H1 (cell line): ENCODE results near the gene DCP1A. TPM values are rescaled to one million over a fixed set of nuclear protein-coding genes. Genes with fewer than 3 reads are reported as not detected.

Experiments
- CTCF ChIA-PET: fragments of 300-600 bp; sonication (Branson Sonifier 250); formaldehyde crosslinking; loops from one replicate; lab custom pipeline; 2021; ENCODE audit not compliant: partially characterized antibody; lab: Charles Lee
- POLR2A ChIA-PET: fragments of 300-600 bp; sonication (Branson Sonifier 250); formaldehyde crosslinking; loops from one replicate; lab custom pipeline; 2021; ENCODE audit warnings: inconsistent platforms; ENCODE audit not compliant: partially characterized antibody; lab: Charles Lee
- DNase-seq, 2 experiments: peaks; one replicate each; pipeline versions ENCODE4 v3.0.0 to v3.0.0-alpha.2; 2010 to 2022; ENCODE audit warnings: low spot score in 2 of 2, low read depth in 1 of 2, mixed read lengths in 1 of 2
- FAIRE-seq: peaks from 2 replicates; lab custom pipeline; 2011; peaks lifted over from hg19 to GRCh38; lab: Jason Lieb, UNC
- H2AFZ ChIP-seq: 2 replicates; pipeline ENCODE4 v1.8.1; 2012; ENCODE audit warnings: low read length, inconsistent platforms
- H2AK5ac ChIP-seq: 2 replicates; pipeline ENCODE4 v1.6.1; 2013; ENCODE audit warnings: low read depth, low read length
- H2BK120ac ChIP-seq: replicated peaks from 2 replicates; pipeline ENCODE3; 2013; ENCODE audit warnings: low read depth, low read length, inconsistent platforms
- H2BK12ac ChIP-seq: 2 replicates; pipeline ENCODE4 v1.6.1; 2013; ENCODE audit warnings: low read depth, low read length
- H2BK15ac ChIP-seq: 2 replicates; pipeline ENCODE4 v1.6.1; 2013; ENCODE audit warnings: low read length
- H2BK20ac ChIP-seq: 2 replicates; pipeline ENCODE4 v1.6.1; 2013; ENCODE audit warnings: low read length
- H2BK5ac ChIP-seq: 2 replicates; pipeline ENCODE4 v1.6.1; 2013; ENCODE audit warnings: low read depth, low read length
- H3K14ac ChIP-seq: 2 replicates; pipeline ENCODE4 v1.6.1; 2013; ENCODE audit warnings: inconsistent platforms; ENCODE audit not compliant: insufficient read length
- H3K18ac ChIP-seq: 2 replicates; pipeline ENCODE4 v1.6.1; 2013; ENCODE audit warnings: low read length; ENCODE audit errors: extremely low read depth
- H3K23ac ChIP-seq: 2 replicates; pipeline ENCODE4 v1.6.1; 2013; ENCODE audit warnings: inconsistent platforms; ENCODE audit not compliant: insufficient read length
- H3K23me2 ChIP-seq: 2 replicates; pipeline ENCODE4 v1.6.1; 2013; ENCODE audit warnings: low read depth, low read length
- H3K27ac ChIP-seq: 2 replicates; pipeline ENCODE4 v1.6.1; 2011; ENCODE audit warnings: low read depth, low read length, inconsistent platforms
- H3K27me3 ChIP-seq, 4 experiments: replicated peaks in 1 of 4; 1 replicate in 1 of 4; 2 replicates in 3 of 4; pipeline versions ENCODE4 v1.6.1 to v1.8.1; 2011 to 2013; ENCODE audit warnings: low read length in 3 of 4, mild to moderate bottlenecking in 3 of 4, inconsistent platforms in 2 of 4, mixed read lengths in 2 of 4, moderate library complexity in 1 of 4; ENCODE audit not compliant: control insufficient read depth in 3 of 4, insufficient read depth in 3 of 4; ENCODE audit errors: extremely low read depth in 1 of 4
- H3K36me3 ChIP-seq, 4 experiments: 2 replicates each; pipeline versions ENCODE4 v1.6.1 to v1.8.1; 2011 to 2013; ENCODE audit warnings: mild to moderate bottlenecking in 4 of 4, low read length in 3 of 4, moderate library complexity in 2 of 4, control low read depth in 1 of 4, inconsistent platforms in 1 of 4; ENCODE audit not compliant: insufficient read depth in 4 of 4, control insufficient read depth in 2 of 4
- H3K4ac ChIP-seq: replicated peaks from 2 replicates; pipeline ENCODE3; 2013; ENCODE audit warnings: low read length, low read depth, mixed read lengths, inconsistent platforms; ENCODE audit not compliant: insufficient read length
- H3K4me1 ChIP-seq, 4 experiments: replicated peaks in 1 of 4; 1 replicate in 1 of 4; 2 replicates in 3 of 4; pipeline versions ENCODE4 v1.6.1 to v1.8.1; 2011 to 2013; ENCODE audit warnings: low read length in 3 of 4, inconsistent platforms in 2 of 4, mixed read lengths in 1 of 4; ENCODE audit not compliant: insufficient read depth in 4 of 4, control insufficient read depth in 3 of 4
- H3K4me2 ChIP-seq, 2 experiments: 2 replicates each; pipeline versions ENCODE4 v1.6.1 to v1.8.1; 2011 to 2013; ENCODE audit warnings: low read depth in 2 of 2, low read length in 2 of 2, control low read depth in 1 of 2, inconsistent platforms in 1 of 2, mild to moderate bottlenecking in 1 of 2; ENCODE audit not compliant: insufficient read depth in 1 of 2
- H3K4me3 ChIP-seq, 4 experiments: fragments of 200-600, 300-600 bp in 1 of 4; sonication (generic), shearing (Covaris generic), sonication (Bioruptor Twin) in 1 of 4; 2 replicates each; pipeline versions ENCODE4 v1.5.1 to v1.8.1; 2011 to 2016; ENCODE audit warnings: low read length in 4 of 4, low read depth in 3 of 4, control low read depth in 2 of 4, inconsistent platforms in 2 of 4, mild to moderate bottlenecking in 2 of 4, mixed read lengths in 1 of 4, moderate library complexity in 1 of 4; ENCODE audit not compliant: insufficient read depth in 2 of 4; ENCODE audit errors: extremely low read depth in 1 of 4
- H3K56ac ChIP-seq: replicated peaks from 2 replicates; pipeline ENCODE3; 2013; ENCODE audit warnings: low read depth, mild to moderate bottlenecking, mixed read lengths, low read length, inconsistent platforms; ENCODE audit not compliant: insufficient read length
- H3K79me1 ChIP-seq: 2 replicates; pipeline ENCODE4 v1.6.1; 2013; ENCODE audit warnings: low read depth, low read length, control low read depth
- H3K79me2 ChIP-seq, 2 experiments: 2 replicates each; pipeline versions ENCODE4 v1.6.1 to v1.8.1; 2012 to 2013; ENCODE audit warnings: low read length in 2 of 2, mild to moderate bottlenecking in 2 of 2, inconsistent platforms in 1 of 2; ENCODE audit not compliant: insufficient read depth in 2 of 2, control insufficient read depth in 1 of 2
- H3K9ac ChIP-seq, 4 experiments: replicated peaks in 1 of 4; 1 replicate in 1 of 4; 2 replicates in 3 of 4; pipeline versions ENCODE4 v1.6.1 to v1.8.1; 2011 to 2013; ENCODE audit warnings: low read depth in 3 of 4, low read length in 3 of 4, control low read depth in 2 of 4, mild to moderate bottlenecking in 2 of 4, moderate library complexity in 2 of 4, inconsistent platforms in 1 of 4; ENCODE audit errors: extremely low read depth in 1 of 4
- H3K9me3 ChIP-seq, 2 experiments: 2 replicates each; pipeline versions ENCODE4 v1.6.1 to v1.8.1; 2012 to 2013; ENCODE audit warnings: mild to moderate bottlenecking in 2 of 2, moderate library complexity in 2 of 2, control low read depth in 1 of 2, inconsistent platforms in 1 of 2, low read depth in 1 of 2, low read length in 1 of 2, mixed read lengths in 1 of 2; ENCODE audit not compliant: insufficient read depth in 2 of 2
- H4K20me1 ChIP-seq, 2 experiments: replicated peaks in 1 of 2; 2 replicates each; pipeline versions ENCODE3 to v1.8.1; 2011 to 2013; ENCODE audit warnings: inconsistent platforms in 2 of 2, low read length in 2 of 2, mild to moderate bottlenecking in 1 of 2; ENCODE audit not compliant: insufficient read depth in 2 of 2, control insufficient read depth in 1 of 2
- H4K5ac ChIP-seq: 2 replicates; pipeline ENCODE4 v1.6.1; 2013; ENCODE audit warnings: low read length, low read depth, mixed read lengths, inconsistent platforms; ENCODE audit not compliant: insufficient read length
- H4K8ac ChIP-seq: 2 replicates; pipeline ENCODE4 v1.8.0; 2013; ENCODE audit warnings: mild to moderate bottlenecking, moderate library complexity, low read length, inconsistent platforms; ENCODE audit not compliant: insufficient read depth; ENCODE audit errors: extremely low read depth
- H4K91ac ChIP-seq: replicated peaks from 2 replicates; pipeline ENCODE3; 2013; ENCODE audit warnings: low read length, mixed read lengths, inconsistent platforms; ENCODE audit not compliant: insufficient read length
- CTCF ChIP-seq, 3 experiments: IDR thresholded peaks; 1 replicate in 2 of 3; 2 replicates in 1 of 3; pipeline versions ENCODE4 v1.5.1 to v1.6.1; 2011; ENCODE audit warnings: low read length in 3 of 3, mild to moderate bottlenecking in 3 of 3, inconsistent platforms in 2 of 3, low read depth in 1 of 3, moderate library complexity in 1 of 3; ENCODE audit not compliant: insufficient read depth in 1 of 3; ENCODE audit errors: control extremely low read depth in 1 of 3
- E2F6 ChIP-seq: IDR thresholded peaks from 2 replicates; pipeline ENCODE4 v1.6.1; 2012; ENCODE audit warnings: inconsistent platforms
- JUN ChIP-seq: IDR thresholded peaks from 2 replicates; pipeline ENCODE4 v1.6.1; 2011; ENCODE audit warnings: low read depth, mild to moderate bottlenecking, improper control_type of control experiment, low read length
- MAX ChIP-seq: IDR thresholded peaks from 2 replicates; pipeline ENCODE4 v1.6.1; 2012; ENCODE audit warnings: inconsistent platforms
- NRF1 ChIP-seq: IDR thresholded peaks from 2 replicates; pipeline ENCODE4 v1.6.1; 2011; ENCODE audit warnings: mild to moderate bottlenecking, low read depth, low read length, improper control_type of control experiment
- RAD21 ChIP-seq, 2 experiments: IDR thresholded peaks in 1 of 2; conservative IDR thresholded peaks in 1 of 2; 2 replicates each; pipeline ENCODE4 v1.6.1; 2011; ENCODE audit warnings: low read depth in 2 of 2, low read length in 2 of 2, improper control_type of control experiment in 1 of 2, inconsistent platforms in 1 of 2, mild to moderate bottlenecking in 1 of 2, moderate library complexity in 1 of 2
- SIRT6 ChIP-seq: IDR thresholded peaks from one replicate; pipeline ENCODE4 v1.7.1; 2012; ENCODE audit warnings: low read length, inconsistent platforms
- SP1 ChIP-seq: IDR thresholded peaks from 2 replicates; pipeline ENCODE4 v1.6.1; 2011; ENCODE audit warnings: low read depth, low read length
- SP2 ChIP-seq: IDR thresholded peaks from 2 replicates; pipeline ENCODE4 v1.6.1; 2012; ENCODE audit warnings: mild to moderate bottlenecking, low read length, inconsistent platforms
- SRF ChIP-seq: IDR thresholded peaks from 2 replicates; pipeline ENCODE4 v1.6.1; 2011; ENCODE audit warnings: mild to moderate bottlenecking, low read depth, low read length, moderate library complexity
- WGBS, 2 experiments: shearing (Covaris generic) in 1 of 2; methylation state at CpG; one replicate each; pipeline versions ENCODE4 v1.1.6 to v1.1.7; 2013 to 2015; ENCODE audit warnings: low lambda C conversion rate in 2 of 2, mixed read lengths in 2 of 2, inconsistent platforms in 1 of 2, low coverage in 1 of 2, missing lambda C conversion rate in 1 of 2; ENCODE audit not compliant: insufficient replicate concordance in 2 of 2, insufficient coverage in 1 of 2, insufficient read length in 1 of 2; ENCODE audit errors: extremely low coverage in 1 of 2, missing lambda C conversion rate in 1 of 2; 5-methylcytosine and 5-hydroxymethylcytosine counted together
- polyA plus RNA-seq, 7 experiments: library from polyadenylated mRNA; depleted of rRNA in 3 of 7; stranded (reverse) in 5 of 7; unstranded in 2 of 7; fragments of >200 nt in 5 of 7; fragments of 200-250 nt in 2 of 7; gene quantifications; 1 replicate in 5 of 7; 2 replicates in 1 of 7; 4 replicates in 1 of 7; pipeline versions ENCODE4 v1.2.1 to v1.2.3, GENCODE V29; 2011 to 2013; ENCODE audit warnings: missing spikeins in 2 of 7, mixed read lengths in 2 of 7
- total RNA-seq: library from RNA; stranded (reverse); fragmentation: NEBNext Ultra II Directional; extraction: Animal tissue kit (Norgen Biotek cat#: 25700); gene quantifications from 2 replicates; pipeline ENCODE4 v1.2.1, GENCODE V29; 2021

The DCP1A gene
- total and polyA plus RNA-seq, 2 of the 8 experiments (the other 6 are each of a cell fraction or from before 2014, with no cell fraction given): 13.2 to 15.9 TPM

GRCh38 chr3:53243165-53243564, 104.2 kb downstream of the DCP1A start:
- Histone ChIP-seq H2AK5ac (no peak overlapping the region), H3K9me3 (no peaks in the 10 kb centered on the region), H3K36me3 (peaks cover 30 to 43% (median 40%) of the 10 kb centered on the region in 4 experiments), H3K23me2 (no peaks in the 10 kb centered on the region), H2BK120ac (no peak overlapping the region), H3K4me2 (0 out of 4 replicates have a peak overlapping the region, but pooled peaks of 1 of the 2 experiments have one; percentile 5), H2BK15ac (no peak overlapping the region), H3K18ac (0 out of 2 replicates have a peak overlapping the region, but pooled peaks have one; percentile 6), H4K8ac (no peak overlapping the region), H3K79me2 (peaks cover 29 to 97% of the 10 kb centered on the region in 2 experiments), H3K14ac (no peak overlapping the region), H2BK5ac (no peak overlapping the region), H3K4ac (no peak overlapping the region), H4K5ac (no peak overlapping the region), H3K56ac (no peak overlapping the region), H4K91ac (no peak overlapping the region), H4K20me1 (peaks cover 39 to 66% of the 10 kb centered on the region in 2 experiments), H3K23ac (no peak overlapping the region), H2BK20ac (no peak overlapping the region), H3K79me1 (peaks cover 26% of the 10 kb centered on the region), H3K27me3 (no peaks in the 10 kb centered on the region), H3K4me3 (no peak overlapping the region), H3K4me1 (peaks cover 4 to 21% (median 16%) of the 10 kb centered on the region in 4 experiments), H2BK12ac (no peak overlapping the region), H3K9ac (no peak overlapping the region), H3K27ac (no peak overlapping the region), H2AFZ (no peak overlapping the region)
- ChIA-PET CTCF (interaction anchor here (0.7 to 10.6 kb wide), 9 partner anchors 10 to 57 kb away, joined by 4 to 64 read pairs (median 6); no protein-coding TSS in a partner anchor), POLR2A (interaction anchor here (1.1 to 28.5 kb wide), 5 partner anchors 7 to 233 kb away, joined by 3 to 449 read pairs (median 4); partner anchors contain the start of gene TKT)
- no peak for FAIRE-seq
- 78% methylated on average over 14 of the region's 14 CpGs; no CpG with 5 or more reads in 1 of the 2 experiments for WGBS, 2 experiments
- no peak for DNase-seq
- TF ChIP-seq SIRT6 (no peak), SP2 (no peak), RAD21 (IDR thresholded peaks at IDR 0.05 in 1 of 2, conservative IDR thresholded peaks at IDR 0.05 in 1 of 2; ENCODE audit: low read depth in 2 of 2, low read length in 2 of 2) (peak; percentile 28 to 41; a peak in 2 of 4 replicates), MAX (peak; percentile 92), SP1 (no peak), CTCF (IDR thresholded peaks at IDR 0.05; ENCODE audit: control extremely low read depth in 1 of 3, insufficient read depth in 1 of 3, low read depth in 1 of 3, low read length in 3 of 3) (peak in 1 of 3 experiments; percentile 10; a peak in 2 of 4 replicates), JUN (no peak), NRF1 (no peak), SRF (no peak), E2F6 (peak; percentile 87)
